Measurements from ENCODE around the gene MAPRE2. TPM values are rescaled to one million over a fixed set of nuclear protein-coding genes. Genes with fewer than 3 reads are reported as not detected.

Gene MAPRE2
- total RNA-seq, 1 donor from 2014 or later, result 22.4 TPM

DNA sequence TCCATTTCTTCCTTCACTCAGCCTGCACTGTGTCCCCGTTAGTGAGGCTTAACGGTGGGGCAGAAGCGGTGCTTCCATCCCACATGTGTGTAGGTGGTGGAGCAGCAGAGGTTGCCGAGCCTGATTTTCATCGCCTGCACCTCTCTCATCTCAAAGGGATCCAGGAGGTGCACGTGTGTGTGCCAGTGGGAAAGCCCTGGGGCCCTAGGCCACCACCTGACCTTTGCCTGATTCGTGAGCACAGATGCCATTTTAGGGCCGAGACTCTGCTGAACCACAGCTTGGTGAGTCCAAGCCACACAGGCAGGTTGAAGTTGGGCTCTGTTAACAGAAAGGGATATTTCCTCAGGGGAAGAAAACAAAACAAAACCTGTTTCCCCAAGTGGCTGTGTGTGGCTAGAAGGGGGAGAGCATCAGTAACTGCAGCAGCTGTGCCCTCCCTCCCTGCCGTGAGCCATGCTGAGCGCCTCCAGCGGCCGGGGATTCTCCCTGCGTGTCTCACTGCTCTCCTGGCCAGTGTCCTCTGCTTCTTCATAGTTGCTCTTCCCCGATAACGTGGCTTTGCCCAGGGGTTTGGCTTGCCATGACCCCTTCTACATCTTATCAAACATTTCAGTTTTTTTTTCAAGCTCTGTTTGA lies 81.5 kb downstream of the MAPRE2 start:
- Histone ChIP-seq H3K27ac (no peak overlapping the region), H3K9me3 (no peaks in the 10 kb centered on the region), H3K36me3 (peaks cover 0 to 9% of the 10 kb centered on the region in 2 donors), H3K27me3 (no peaks in the 10 kb centered on the region), H3K4me1 (peaks cover 3 to 16% of the 10 kb centered on the region in 2 donors), H3K4me3 (no peak overlapping the region)
- intact Hi-C loops (cut with DNase I), result no loop called here
- DNase-seq (ENCODE audit: low spot score in 2 of 2), result no peak
- TF ChIP-seq, protein P1, sequence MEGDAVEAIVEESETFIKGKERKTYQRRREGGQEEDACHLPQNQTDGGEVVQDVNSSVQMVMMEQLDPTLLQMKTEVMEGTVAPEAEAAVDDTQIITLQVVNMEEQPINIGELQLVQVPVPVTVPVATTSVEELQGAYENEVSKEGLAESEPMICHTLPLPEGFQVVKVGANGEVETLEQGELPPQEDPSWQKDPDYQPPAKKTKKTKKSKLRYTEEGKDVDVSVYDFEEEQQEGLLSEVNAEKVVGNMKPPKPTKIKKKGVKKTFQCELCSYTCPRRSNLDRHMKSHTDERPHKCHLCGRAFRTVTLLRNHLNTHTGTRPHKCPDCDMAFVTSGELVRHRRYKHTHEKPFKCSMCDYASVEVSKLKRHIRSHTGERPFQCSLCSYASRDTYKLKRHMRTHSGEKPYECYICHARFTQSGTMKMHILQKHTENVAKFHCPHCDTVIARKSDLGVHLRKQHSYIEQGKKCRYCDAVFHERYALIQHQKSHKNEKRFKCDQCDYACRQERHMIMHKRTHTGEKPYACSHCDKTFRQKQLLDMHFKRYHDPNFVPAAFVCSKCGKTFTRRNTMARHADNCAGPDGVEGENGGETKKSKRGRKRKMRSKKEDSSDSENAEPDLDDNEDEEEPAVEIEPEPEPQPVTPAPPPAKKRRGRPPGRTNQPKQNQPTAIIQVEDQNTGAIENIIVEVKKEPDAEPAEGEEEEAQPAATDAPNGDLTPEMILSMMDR (IDR thresholded peaks at IDR 0.05), result no peak

DNA sequence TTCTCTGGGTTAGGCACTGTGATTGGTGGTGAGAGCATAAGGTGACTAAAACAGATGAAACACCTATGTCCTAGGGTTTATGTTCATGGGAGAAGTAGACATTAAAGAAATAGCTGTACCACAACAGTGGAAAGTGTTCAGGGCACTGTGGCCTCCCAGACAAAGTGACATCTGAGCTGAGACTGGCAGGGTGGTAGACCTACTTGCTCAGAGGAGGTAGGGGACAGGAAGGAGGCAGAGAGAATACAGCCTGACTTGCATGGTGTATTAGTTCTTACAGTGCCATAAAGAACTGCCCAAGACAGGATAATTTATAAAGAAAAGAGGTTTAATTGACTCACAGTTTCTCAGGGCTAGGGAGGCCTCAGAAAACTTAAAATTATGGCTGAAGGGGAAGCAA lies 82.6 kb downstream of the MAPRE2 start:
- H3K4me1 ChIP-seq, result peaks cover 0 to 6% of the 10 kb centered on the region in 2 donors
- H3K27me3 ChIP-seq, result no peaks in the 10 kb centered on the region
- no peak for DNase-seq (ENCODE audit: low spot score in 2 of 2)
- H3K9me3 ChIP-seq, result no peaks in the 10 kb centered on the region
- H3K4me3 ChIP-seq, result no peak overlapping the region
- intact Hi-C loops (cut with DNase I), result no loop called here
- H3K27ac ChIP-seq, result no peak overlapping the region
- TF ChIP-seq, protein P1 (IDR thresholded peaks at IDR 0.05), result no peak
- peaks cover 0 to 20% of the 10 kb centered on the region in 2 donors for H3K36me3 ChIP-seq

DNA sequence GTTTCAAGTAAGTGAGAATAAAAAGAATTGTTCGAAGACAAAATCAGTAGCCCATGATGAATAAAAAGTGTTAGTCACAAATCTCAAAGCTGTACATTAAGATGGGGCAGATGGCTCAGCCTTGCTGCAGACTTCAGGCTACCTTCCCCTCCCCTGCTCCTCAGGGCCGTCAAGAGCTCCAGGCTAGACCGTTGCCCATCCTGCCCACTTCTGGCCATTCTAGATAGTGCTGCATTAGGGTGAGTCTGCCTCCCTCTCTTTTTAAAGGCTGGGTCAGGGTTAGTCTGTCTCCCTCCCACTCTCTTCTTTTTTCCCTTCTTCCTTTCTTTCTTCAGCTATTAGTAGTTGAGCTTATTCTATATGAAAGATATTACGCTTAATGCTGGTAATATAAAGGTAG lies 86.0 kb downstream of the MAPRE2 start:
- intact Hi-C loops (cut with DNase I), result no loop called here
- Histone ChIP-seq H3K4me1 (no peaks in the 10 kb centered on the region), H3K9me3 (no peaks in the 10 kb centered on the region), H3K4me3 (no peak overlapping the region), H3K36me3 (peaks cover 9 to 45% of the 10 kb centered on the region in 2 donors), H3K27ac (no peak overlapping the region), H3K27me3 (no peaks in the 10 kb centered on the region)
- DNase-seq (ENCODE audit: low spot score in 2 of 2), result no peak
- TF ChIP-seq, protein P1 (IDR thresholded peaks at IDR 0.05), result no peak

DNA sequence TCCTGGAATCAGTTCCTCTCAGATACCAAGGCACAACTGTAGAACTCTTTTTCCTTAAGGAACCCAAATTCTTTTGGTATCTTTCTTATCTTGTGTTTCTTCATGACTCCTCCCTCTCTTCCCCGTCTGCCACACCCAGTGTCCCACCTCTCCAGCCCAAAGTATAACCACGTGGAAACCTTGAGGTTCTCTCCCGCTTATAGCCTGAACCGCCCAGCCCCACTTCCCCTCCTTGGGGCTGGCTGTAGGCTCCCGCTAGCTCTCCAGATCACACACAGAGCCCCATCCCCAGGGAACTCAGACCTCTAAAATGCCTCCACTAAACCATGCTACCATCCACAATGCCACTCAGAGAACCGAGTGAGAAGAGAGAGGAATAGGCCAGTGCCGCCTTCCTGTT lies 87.5 kb downstream of the MAPRE2 start:
- no peak for DNase-seq (ENCODE audit: low spot score in 2 of 2)

DNA sequence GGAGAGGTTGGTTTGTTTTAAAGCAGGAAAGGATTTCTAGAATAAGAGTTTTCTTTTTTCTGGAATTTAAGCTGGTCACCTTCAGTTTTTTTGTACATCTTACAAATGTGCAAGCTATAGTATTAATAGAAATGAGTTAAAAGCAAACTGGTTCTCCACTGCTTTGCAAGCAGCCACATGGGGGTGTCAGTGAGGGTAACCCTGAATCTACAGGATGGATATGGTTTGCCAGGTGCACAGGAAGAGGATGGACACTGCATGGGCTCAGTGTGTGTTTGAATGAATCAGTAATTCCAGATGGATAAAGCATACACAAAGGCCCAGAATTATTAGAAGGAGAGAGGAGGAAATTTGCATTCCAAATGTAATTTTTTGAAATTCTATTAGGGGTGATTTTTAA lies 89.0 kb downstream of the MAPRE2 start:
- no peaks in the 10 kb centered on the region for H3K27me3 ChIP-seq
- H3K36me3 ChIP-seq, result peaks cover 14 to 66% of the 10 kb centered on the region in 2 donors
- intact Hi-C loops (cut with DNase I), result no loop called here
- H3K27ac ChIP-seq, result no peak overlapping the region
- no peaks in the 10 kb centered on the region for H3K4me1 ChIP-seq
- TF ChIP-seq, protein P1 (IDR thresholded peaks at IDR 0.05), result no peak
- DNase-seq (ENCODE audit: low spot score in 2 of 2), result no peak
- no peaks in the 10 kb centered on the region for H3K9me3 ChIP-seq
- no peak overlapping the region for H3K4me3 ChIP-seq

More for the DNA sequence above, 87.5 kb downstream of the MAPRE2 start:
- no peaks in the 10 kb centered on the region for H3K4me1 ChIP-seq
- no peak overlapping the region for H3K27ac ChIP-seq
- TF ChIP-seq, protein P1 (IDR thresholded peaks at IDR 0.05), result no peak
- H3K4me3 ChIP-seq, result no peak overlapping the region
- no peaks in the 10 kb centered on the region for H3K9me3 ChIP-seq
- H3K36me3 ChIP-seq, result peaks cover 9 to 59% of the 10 kb centered on the region in 2 donors
- H3K27me3 ChIP-seq, result no peaks in the 10 kb centered on the region
- intact Hi-C loops (cut with DNase I), result no loop called here
